ENCODE data around the gene THOC6.

The THOC6 gene

GRCh38 chr16:3014971-3015370 is 8.9 kb upstream of the THOC6 start:
- Histone ChIP-seq H2AK5ac (ENCODE audit: low read length) (no peak overlapping the region), H2BK15ac (replicated peaks; ENCODE audit: low read depth) (no peak overlapping the region), H2BK5ac (ENCODE audit: low read length) (no peak overlapping the region), H3K4ac (ENCODE audit: low read depth, low read length) (no peak overlapping the region), H4K8ac (ENCODE audit: low read depth, low read length) (no peak overlapping the region), H3K27me3 (ENCODE audit: insufficient read depth, low read length, poor library complexity) (no peaks in the 10 kb centered on the region), H3K79me2 (ENCODE audit: control insufficient read depth, insufficient read depth, low read length) (peaks cover 17% of the 10 kb centered on the region), H3K4me2 (ENCODE audit: low read length) (no peak overlapping the region), H4K5ac (ENCODE audit: low read length) (no peak overlapping the region), H3K79me1 (ENCODE audit: low read length) (peaks cover 3% of the 10 kb centered on the region), H3K36me3 (ENCODE audit: control insufficient read depth, insufficient read depth, low read length) (peaks cover 2% of the 10 kb centered on the region), H3K27ac (ENCODE audit: low read depth, low read length) (no peak overlapping the region), H3K4me3 (ENCODE audit: low read length) (no peak overlapping the region), H3K9ac (ENCODE audit: low read length) (no peak overlapping the region), H3K18ac (ENCODE audit: low read length) (no peak overlapping the region), H3K23ac (ENCODE audit: low read length) (no peak overlapping the region), H3K56ac (ENCODE audit: low read length) (no peak overlapping the region), H3K4me1 (ENCODE audit: control insufficient read depth, low read depth, low read length) (no peaks in the 10 kb centered on the region), H2BK120ac (ENCODE audit: low read depth, low read length) (no peak overlapping the region)
- DNase-seq: no peak
- WGBS (ENCODE audit: extremely low coverage, insufficient coverage, low lambda C conversion rate): no CpG with 5 or more reads among the region's 6 CpGs

DNA sequence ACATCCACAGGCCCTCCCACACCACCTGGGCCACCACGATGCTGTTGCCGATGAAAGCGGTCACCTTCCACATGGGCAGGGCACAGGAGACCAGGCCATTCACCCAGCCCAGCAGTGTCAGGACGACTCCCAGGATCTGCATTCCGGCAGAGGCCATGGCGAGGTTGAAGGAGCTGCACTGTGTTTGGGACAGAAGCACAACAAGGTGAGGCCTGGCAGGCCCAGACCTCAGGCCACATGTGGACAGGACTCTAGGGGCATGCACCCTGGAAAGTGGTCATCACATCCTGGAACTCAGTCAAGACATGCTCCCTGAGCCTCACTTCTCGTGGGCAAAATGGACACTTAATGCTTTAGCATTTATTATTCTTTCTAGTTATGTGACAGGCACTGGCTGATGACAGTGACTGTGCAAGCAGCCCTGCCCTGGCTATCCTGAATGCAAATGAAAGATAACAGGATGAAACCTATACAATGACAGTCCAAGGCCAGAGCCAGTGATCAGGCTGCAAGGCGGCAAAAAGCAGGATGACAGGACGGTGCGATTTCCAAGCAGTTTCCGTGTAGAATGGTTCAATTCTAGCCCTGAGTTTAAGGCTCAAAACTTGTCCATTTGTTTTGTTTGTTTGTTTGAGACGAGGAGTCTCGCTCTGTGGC is 7.8 kb upstream of the THOC6 start:
- Histone ChIP-seq H4K5ac (ENCODE audit: low read length) (no peak overlapping the region), H2BK5ac (ENCODE audit: low read length) (no peak overlapping the region), H2BK15ac (replicated peaks; ENCODE audit: low read depth) (no peak overlapping the region), H3K18ac (ENCODE audit: low read length) (no peak overlapping the region), H3K4me3 (ENCODE audit: low read length) (no peak overlapping the region), H3K4me2 (ENCODE audit: low read length) (no peak overlapping the region), H3K56ac (ENCODE audit: low read length) (no peak overlapping the region), H3K9ac (ENCODE audit: low read length) (peak overlapping the region; percentile 9), H3K27me3 (ENCODE audit: insufficient read depth, low read length, poor library complexity) (no peaks in the 10 kb centered on the region), H3K36me3 (ENCODE audit: control insufficient read depth, insufficient read depth, low read length) (peaks cover 2% of the 10 kb centered on the region), H2BK120ac (ENCODE audit: low read depth, low read length) (no peak overlapping the region), H3K23ac (ENCODE audit: low read length) (no peak overlapping the region), H3K27ac (ENCODE audit: low read depth, low read length) (no peak overlapping the region), H3K4ac (ENCODE audit: low read depth, low read length) (no peak overlapping the region), H2AK5ac (ENCODE audit: low read length) (no peak overlapping the region), H4K8ac (ENCODE audit: low read depth, low read length) (no peak overlapping the region), H3K79me2 (ENCODE audit: control insufficient read depth, insufficient read depth, low read length) (peaks cover 21% of the 10 kb centered on the region), H3K4me1 (ENCODE audit: control insufficient read depth, low read depth, low read length) (no peaks in the 10 kb centered on the region), H3K79me1 (ENCODE audit: low read length) (peaks cover 3% of the 10 kb centered on the region)
- WGBS (ENCODE audit: extremely low coverage, insufficient coverage, low lambda C conversion rate): no CpG with 5 or more reads among the region's 13 CpGs
- DNase-seq: no peak

DNA sequence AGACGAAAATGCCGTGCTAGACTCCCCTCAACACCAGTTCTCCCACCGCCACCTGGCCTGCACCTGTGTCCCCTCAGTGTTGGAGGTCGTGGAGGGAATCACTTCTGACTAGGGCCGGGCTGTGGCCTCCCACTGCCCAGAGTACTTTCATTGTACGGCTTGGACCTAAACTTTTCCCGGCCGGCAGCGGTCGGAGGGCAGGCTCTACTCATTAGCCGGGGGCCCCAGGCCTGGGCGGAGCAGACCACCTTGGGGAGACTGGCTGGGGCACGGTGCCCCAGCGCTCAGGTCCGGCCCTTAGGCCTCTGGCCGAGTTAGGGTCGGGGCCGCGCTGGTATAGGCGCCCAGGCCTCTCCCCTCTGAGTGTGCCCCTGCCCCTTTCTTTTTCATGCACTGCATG is 6.5 kb upstream of the THOC6 start:
- H3K79me1 ChIP-seq (ENCODE audit: low read length): peaks cover 3% of the 10 kb centered on the region
- peaks cover 21% of the 10 kb centered on the region for H3K79me2 ChIP-seq (ENCODE audit: control insufficient read depth, insufficient read depth, low read length)
- peak overlapping the region; percentile 89 for H3K4me3 ChIP-seq (ENCODE audit: low read length)
- no peak overlapping the region for H2BK15ac ChIP-seq (replicated peaks; ENCODE audit: low read depth)
- H3K4me1 ChIP-seq (ENCODE audit: control insufficient read depth, low read depth, low read length): peaks cover 3% of the 10 kb centered on the region
- peak overlapping the region; percentile 94 for H3K4me2 ChIP-seq (ENCODE audit: low read length)
- peak overlapping the region; percentile 60 for H3K27ac ChIP-seq (ENCODE audit: low read depth, low read length)
- DNase-seq: no peak
- H2BK120ac ChIP-seq (ENCODE audit: low read depth, low read length): no peak overlapping the region
- H2BK5ac ChIP-seq (ENCODE audit: low read length): peak overlapping the region; percentile 76
- H4K5ac ChIP-seq (ENCODE audit: low read length): no peak overlapping the region
- H3K56ac ChIP-seq (ENCODE audit: low read length): peak overlapping the region; percentile 97
- no peaks in the 10 kb centered on the region for H3K27me3 ChIP-seq (ENCODE audit: insufficient read depth, low read length, poor library complexity)
- peak overlapping the region; percentile 98 for H3K9ac ChIP-seq (ENCODE audit: low read length)
- peaks cover 2% of the 10 kb centered on the region for H3K36me3 ChIP-seq (ENCODE audit: control insufficient read depth, insufficient read depth, low read length)
- H3K4ac ChIP-seq (ENCODE audit: low read depth, low read length): peak overlapping the region; percentile 93
- H3K23ac ChIP-seq (ENCODE audit: low read length): peak overlapping the region; percentile 29
- H3K18ac ChIP-seq (ENCODE audit: low read length): peak overlapping the region; percentile 70
- H4K8ac ChIP-seq (ENCODE audit: low read depth, low read length): no peak overlapping the region
- peak overlapping the region; percentile 69 for H2AK5ac ChIP-seq (ENCODE audit: low read length)
- no CpG with 5 or more reads among the region's 20 CpGs for WGBS (ENCODE audit: extremely low coverage, insufficient coverage, low lambda C conversion rate)

GRCh38 chr16:3017794-3018506 is 5.9 kb upstream of the THOC6 start, which contains the start of gene CLDN6:
Gene CLDN6 (minus strand): TSS chr16:3018183. CDS start chr16:3016021, 2,162 bp downstream.
- Histone ChIP-seq H2BK120ac (ENCODE audit: low read depth, low read length) (no peak within 1 kb of the TSS), H3K23ac (ENCODE audit: low read length) (peak within 1 kb of the TSS; percentile 29), H3K56ac (ENCODE audit: low read length) (peak within 1 kb of the TSS; percentile 97), H2BK15ac (replicated peaks; ENCODE audit: low read depth) (no peak within 1 kb of the TSS), H3K4me2 (ENCODE audit: low read length) (peak within 1 kb of the TSS; percentile 94), H3K4me3 (ENCODE audit: low read length) (peak within 1 kb of the TSS; percentile 89), H3K79me1 (ENCODE audit: low read length) (peaks cover 6% of the 10 kb centered on the region), H3K4me1 (ENCODE audit: control insufficient read depth, low read depth, low read length) (peaks cover 9% of the 10 kb centered on the region), H3K9ac (ENCODE audit: low read length) (peak within 1 kb of the TSS; percentile 98), H3K36me3 (ENCODE audit: control insufficient read depth, insufficient read depth, low read length) (peaks cover 2% of the 10 kb centered on the region), H3K79me2 (ENCODE audit: control insufficient read depth, insufficient read depth, low read length) (peaks cover 21% of the 10 kb centered on the region), H3K27me3 (ENCODE audit: insufficient read depth, low read length, poor library complexity) (no peaks in the 10 kb centered on the region), H2AK5ac (ENCODE audit: low read length) (peak within 1 kb of the TSS; percentile 69), H3K27ac (ENCODE audit: low read depth, low read length) (peak within 1 kb of the TSS; percentile 81), H4K5ac (ENCODE audit: low read length) (no peak within 1 kb of the TSS), H2BK5ac (ENCODE audit: low read length) (peak within 1 kb of the TSS; percentile 84), H3K18ac (ENCODE audit: low read length) (peak within 1 kb of the TSS; percentile 92), H4K8ac (ENCODE audit: low read depth, low read length) (no peak within 1 kb of the TSS), H3K4ac (ENCODE audit: low read depth, low read length) (peak within 1 kb of the TSS; percentile 93)
- peak; percentile 98 for DNase-seq
- WGBS (ENCODE audit: extremely low coverage, insufficient coverage, low lambda C conversion rate): no CpG with 5 or more reads among the region's 52 CpGs

- H2BK120ac ChIP-seq (ENCODE audit: low read depth, low read length): no peak overlapping the region
- peak overlapping the region; percentile 69 for H3K9ac ChIP-seq (ENCODE audit: low read length)
- H3K27ac ChIP-seq (ENCODE audit: low read depth, low read length): no peak overlapping the region
- H3K4me1 ChIP-seq (ENCODE audit: control insufficient read depth, low read depth, low read length): peaks cover 12% of the 10 kb centered on the region
- H3K23ac ChIP-seq (ENCODE audit: low read length): no peak overlapping the region
- peaks cover 2% of the 10 kb centered on the region for H3K36me3 ChIP-seq (ENCODE audit: control insufficient read depth, insufficient read depth, low read length)
- H3K4ac ChIP-seq (ENCODE audit: low read depth, low read length): no peak overlapping the region
- H2BK5ac ChIP-seq (ENCODE audit: low read length): peak overlapping the region; percentile 23
- no peak overlapping the region for H2BK15ac ChIP-seq (replicated peaks; ENCODE audit: low read depth)
- H4K8ac ChIP-seq (ENCODE audit: low read depth, low read length): no peak overlapping the region
- WGBS (ENCODE audit: extremely low coverage, insufficient coverage, low lambda C conversion rate): no CpG with 5 or more reads among the region's 40 CpGs
- no peak overlapping the region for H4K5ac ChIP-seq (ENCODE audit: low read length)
- H3K56ac ChIP-seq (ENCODE audit: low read length): peak overlapping the region; percentile 85
- no peak overlapping the region for H3K18ac ChIP-seq (ENCODE audit: low read length)
- peak overlapping the region; percentile 83 for H3K4me2 ChIP-seq (ENCODE audit: low read length)
- H3K27me3 ChIP-seq (ENCODE audit: insufficient read depth, low read length, poor library complexity): no peaks in the 10 kb centered on the region
- DNase-seq: no peak
- H2AK5ac ChIP-seq (ENCODE audit: low read length): no peak overlapping the region
- no peak overlapping the region for H3K4me3 ChIP-seq (ENCODE audit: low read length)
- H3K79me1 ChIP-seq (ENCODE audit: low read length): peaks cover 8% of the 10 kb centered on the region
- H3K79me2 ChIP-seq (ENCODE audit: control insufficient read depth, insufficient read depth, low read length): peaks cover 21% of the 10 kb centered on the region
Measured at GRCh38 chr16:3019594-3020246, 4.1 kb upstream of the THOC6 start.

Measured in mesendoderm (in vitro differentiated cells).